Gastrocnemius medialis (tissue), 4 donors: ENCODE data around the gene TFR2. TPM values are rescaled to one million over a fixed set of nuclear protein-coding genes. Genes with fewer than 3 reads are reported as not detected.

Source experiments
- ATAC-seq, 2 donors: fragments of 150-250 bp; one replicate each; pipeline ENCODE4 v1.9.1; 2016
- DNase-seq, 2 donors: peaks; one replicate each; pipeline ENCODE4 v3.0.0-alpha.2; 2019
- H3K27ac ChIP-seq, 4 donors: fragments of 200-600 bp; sonication (generic); 1 replicate in 1 of 4; 2 replicates in 3 of 4; pipeline ENCODE4 v1.5.1; 2016 to 2018; ENCODE audit warnings: mild to moderate bottlenecking in 2 of 4, moderate library complexity in 1 of 4
- H3K27me3 ChIP-seq, 3 donors: fragments of 200-600 bp; sonication (generic) in 2 of 3; 1 replicate in 1 of 3; 2 replicates in 2 of 3; pipeline versions ENCODE4 v1.5.1 to v1.6.0; 2016 to 2019; ENCODE audit warnings: mild to moderate bottlenecking in 1 of 3, moderate library complexity in 1 of 3
- H3K36me3 ChIP-seq, 2 donors: fragments of 200-600 bp; sonication (generic) in 1 of 2; one replicate each; pipeline ENCODE4 v1.5.1; 2017 to 2018
- H3K4me1 ChIP-seq, 2 donors: fragments of 200-600 bp; sonication (generic) in 1 of 2; one replicate each; pipeline ENCODE4 v1.5.1; 2016 to 2017; ENCODE audit warnings: mild to moderate bottlenecking in 2 of 2
- H3K4me3 ChIP-seq, 4 donors: fragments of 200-600 bp; sonication (generic) in 3 of 4; 1 replicate in 1 of 4; 2 replicates in 3 of 4; pipeline ENCODE4 v1.5.1; 2016 to 2019; ENCODE audit warnings: mild to moderate bottlenecking in 2 of 4
- H3K9me3 ChIP-seq, 3 donors: fragments of 200-600 bp; sonication (generic) in 2 of 3; 1 replicate in 1 of 3; 2 replicates in 2 of 3; pipeline ENCODE4 v1.5.1; 2016 to 2019
- CTCF ChIP-seq, 5 experiments: fragments of 450-650 bp in 3 of 5; fragments of 200-600 bp in 2 of 5; sonication (generic) in 2 of 5; IDR thresholded peaks in 4 of 5; conservative IDR thresholded peaks in 1 of 5; 1 replicate in 4 of 5; 2 replicates in 1 of 5; pipeline ENCODE4 v1.5.1; 2016 to 2019; ENCODE audit warnings: antibody characterized with exemption in 5 of 5, mild to moderate bottlenecking in 3 of 5, moderate library complexity in 3 of 5
- POLR2A ChIP-seq, 2 donors: fragments of 450-650 bp; IDR thresholded peaks; one replicate each; pipeline ENCODE4 v1.6.1; 2017; ENCODE audit warnings: antibody characterized with exemption in 2 of 2, mild to moderate bottlenecking in 2 of 2, moderate library complexity in 2 of 2
- in situ Hi-C, 4 donors: fragments of 200-750 bp; cut with MboI; loops; one replicate each; pipeline versions ENCODE4 v1.15.0 to v1.8.0; 2017; ENCODE audit warnings: low sequenced_read_pairs in 4 of 4
- intact Hi-C: fragments of 100-400 bp; cut with DNase I; formaldehyde crosslinking; loops from one replicate; pipeline ENCODE4 v1.15.1; 2023; ENCODE audit warnings: low total_unique reads
- total RNA-seq, 4 donors: library from RNA; depleted of rRNA; stranded (reverse); fragments of >200 nt; gene quantifications; one replicate each; pipeline versions ENCODE4 v1.1.0 to v1.2.3, GENCODE V29; 2016

The TFR2 gene
- total RNA-seq, 4 donors from 2014 or later, result 1.0 to 1.3 TPM; not detected in 2

- intact Hi-C loops (no loop called here), in situ Hi-C loops (no loop called here)
- Histone ChIP-seq H3K9me3 (no peaks in the 10 kb centered on the region), H3K36me3 (peaks cover 0 to 74% of the 10 kb centered on the region in 2 donors), H3K4me3 (no peak overlapping the region), H3K27ac (no peak overlapping the region), H3K4me1 (peaks cover 10 to 13% of the 10 kb centered on the region in 2 donors), H3K27me3 (no peaks in the 10 kb centered on the region)
- DNase-seq (no peak), ATAC-seq (no peak)
- no peak for TF ChIP-seq CTCF (IDR thresholded peaks at IDR 0.05 in 4 of 5, conservative IDR thresholded peaks at IDR 0.05 in 1 of 5)
- no peak for TF ChIP-seq POLR2A (IDR thresholded peaks at IDR 0.05)
Observed at GRCh38 chr7:100685049-100685605, 43.8 kb upstream of the TFR2 start.

- Histone ChIP-seq H3K4me1 (peaks cover 4 to 8% of the 10 kb centered on the region in 2 donors), H3K9me3 (no peaks in the 10 kb centered on the region), H3K27ac (no peak overlapping the region), H3K4me3 (no peak overlapping the region), H3K36me3 (peaks cover 0 to 74% of the 10 kb centered on the region in 2 donors), H3K27me3 (no peaks in the 10 kb centered on the region)
- TF ChIP-seq CTCF (IDR thresholded peaks at IDR 0.05 in 4 of 5, conservative IDR thresholded peaks at IDR 0.05 in 1 of 5) (no peak), POLR2A (IDR thresholded peaks at IDR 0.05) (no peak)
- DNase-seq (no peak), ATAC-seq (no peak)
- in situ Hi-C loops (no loop called here), intact Hi-C loops (no loop called here)
Observed at GRCh38 chr7:100684534-100685042, 43.2 kb upstream of the TFR2 start.

- DNase-seq (no peak), ATAC-seq (no peak)
- H3K27ac ChIP-seq, result no peak overlapping the region
- intact Hi-C loops, result no loop called here
- H3K4me1 ChIP-seq, result peaks cover 0 to under 1% of the 10 kb centered on the region in 2 donors
- in situ Hi-C loops, result no loop called here
- TF ChIP-seq POLR2A (IDR thresholded peaks at IDR 0.05) (no peak), CTCF (IDR thresholded peaks at IDR 0.05 in 4 of 5, conservative IDR thresholded peaks at IDR 0.05 in 1 of 5) (no peak)
- no peaks in the 10 kb centered on the region for H3K9me3 ChIP-seq
- H3K36me3 ChIP-seq, result peaks cover 0 to 78% of the 10 kb centered on the region in 2 donors
- H3K27me3 ChIP-seq, result no peaks in the 10 kb centered on the region
- H3K4me3 ChIP-seq, result no peak overlapping the region
Observed at GRCh38 chr7:100683659-100684533, 42.5 kb upstream of the TFR2 start.

- H3K27ac ChIP-seq, result no peak overlapping the region
- no peaks in the 10 kb centered on the region for H3K27me3 ChIP-seq
- TF ChIP-seq CTCF (IDR thresholded peaks at IDR 0.05 in 4 of 5, conservative IDR thresholded peaks at IDR 0.05 in 1 of 5), result no peak
- TF ChIP-seq POLR2A (IDR thresholded peaks at IDR 0.05), result no peak
- H3K4me1 ChIP-seq, result no peaks in the 10 kb centered on the region
- ATAC-seq (no peak), DNase-seq (no peak)
- H3K4me3 ChIP-seq, result no peak overlapping the region
- intact Hi-C loops (no loop called here), in situ Hi-C loops (no loop called here)
- peaks cover 0 to 81% of the 10 kb centered on the region in 2 donors for H3K36me3 ChIP-seq
- no peaks in the 10 kb centered on the region for H3K9me3 ChIP-seq
Observed at GRCh38 chr7:100682991-100683658, 41.8 kb upstream of the TFR2 start.
